Activated T-helper 1 cell treated with anti-CD3 and anti-CD28 coated beads, Interleukin-12 subunit alpha, Interleukin-12 subunit beta, Interleukin-2, Interleukin-4 antibody, amounts not matched to agents 30 ng/mL and 10 ng/mL and 1 ng/mL, durations not matched to agents 14 hours and 24 hours and 36 hours (primary cell): Measurements from ENCODE around the gene MTIF2. TPM values are rescaled to one million over a fixed set of nuclear protein-coding genes. Genes with fewer than 3 reads are reported as not detected.
"Not testable (repeated sequence)": the region's sequence is repeated elsewhere in the genome, so short reads cannot be mapped to it uniquely, and the experiment has no call there.

Experiments used
- DNase-seq: peaks from one replicate; pipeline ENCODE4 v3.0.0; 2021; ENCODE audit warnings: low spot score
- H3K27ac Mint-ChIP-seq: one replicate; pipeline ENCODE4 v1.8.0; 2021; ENCODE audit warnings: mild to moderate bottlenecking, mixed read lengths
- H3K27me3 Mint-ChIP-seq: one replicate; pipeline ENCODE4 v1.8.0; 2022; ENCODE audit warnings: mild to moderate bottlenecking, moderate library complexity, mixed read lengths; ENCODE audit not compliant: insufficient read depth
- H3K36me3 Mint-ChIP-seq: one replicate; pipeline ENCODE4 v1.8.0; 2021; ENCODE audit warnings: low read depth, mixed read lengths
- H3K4me1 Mint-ChIP-seq: one replicate; pipeline ENCODE4 v1.8.0; 2021; ENCODE audit warnings: low read depth, mixed read lengths
- H3K4me3 Mint-ChIP-seq: one replicate; pipeline ENCODE4 v1.8.0; 2021; ENCODE audit warnings: mild to moderate bottlenecking, moderate library complexity, mixed read lengths
- H3K9me3 Mint-ChIP-seq: one replicate; pipeline ENCODE4 v1.8.0; 2021; ENCODE audit warnings: mixed read lengths
- intact Hi-C: fragments of 100-400 bp; cut with micrococcal nuclease; formaldehyde crosslinking; loops from one replicate; pipeline ENCODE4 v1.15.1; 2024
- total RNA-seq: library from RNA; stranded (reverse); gene quantifications from 2 replicates; pipeline ENCODE4 v1.2.3, GENCODE V29; 2022

MTIF2 gene
- total RNA-seq, 1 donor from 2014 or later = 44.1 TPM

DNA sequence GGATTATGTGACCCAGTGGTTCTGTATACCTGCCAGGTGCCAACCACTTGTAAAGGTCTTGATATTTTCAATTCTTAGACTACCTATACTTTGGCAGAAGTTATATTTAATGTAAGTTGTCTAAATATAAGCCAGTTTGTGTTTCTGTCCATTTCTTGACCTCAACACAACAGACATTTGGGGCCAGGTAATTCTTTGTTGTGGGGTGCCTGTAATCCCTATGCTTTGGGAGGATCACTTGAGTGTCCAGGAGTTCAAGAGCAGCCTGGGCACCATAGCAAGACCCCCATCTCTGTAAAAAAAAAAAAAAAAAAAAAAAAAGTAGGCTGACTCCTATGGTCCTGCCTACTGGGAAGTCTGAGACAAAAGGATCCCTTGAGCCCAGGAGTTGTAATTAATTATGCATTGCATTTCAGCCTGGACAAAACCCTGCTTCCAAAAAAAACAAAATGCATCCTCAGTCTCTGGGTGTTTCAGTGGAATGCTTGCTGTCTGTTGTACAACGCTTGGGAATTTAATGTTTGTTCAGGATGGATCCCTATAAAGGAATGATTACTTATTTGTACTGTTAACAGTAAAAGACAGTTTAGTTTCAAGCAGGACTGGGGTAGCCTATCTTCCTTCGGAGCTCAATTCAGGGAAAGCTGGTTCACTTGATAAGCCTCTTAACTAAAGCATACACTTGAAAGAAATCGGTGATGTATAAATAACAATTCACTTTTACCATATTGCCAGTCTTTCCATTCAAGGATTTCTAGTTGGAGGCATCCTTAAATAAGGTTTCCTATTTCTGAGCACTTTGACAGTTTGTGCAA is 33.1 kb downstream of the MTIF2 start:
- Mint-ChIP-seq H3K4me1 (peaks cover 39% of the 10 kb centered on the region), H3K9me3 (no peaks in the 10 kb centered on the region), H3K36me3 (peaks cover 42% of the 10 kb centered on the region), H3K4me3 (no peak overlapping the region), H3K27me3 (no peaks in the 10 kb centered on the region), H3K27ac (no peak overlapping the region)
- intact Hi-C loops = loop anchor here (10.0 kb wide), 1 partner anchor 221 kb away; no protein-coding TSS in a partner anchor
- DNase-seq = no peak

- no peaks in the 10 kb centered on the region for H3K9me3 Mint-ChIP-seq
- H3K4me1 Mint-ChIP-seq = peaks cover 51% of the 10 kb centered on the region
- H3K27me3 Mint-ChIP-seq = no peaks in the 10 kb centered on the region
- intact Hi-C loops = loop anchor here (2.0 to 10.0 kb wide), 6 partner anchors 49 to 1447 kb away; partner anchors contain the start of genes ASB3 and ERLEC1
- no peak for DNase-seq
- peak overlapping the region; percentile 97 for H3K27ac Mint-ChIP-seq
- peaks cover 50% of the 10 kb centered on the region for H3K36me3 Mint-ChIP-seq
- H3K4me3 Mint-ChIP-seq = peak overlapping the region; percentile 100
Observed at GRCh38 chr2:55233658-55233940, 35.4 kb downstream of the MTIF2 start.

GRCh38 chr2:55232863-55233657 is 36.0 kb downstream of the MTIF2 start:
- Mint-ChIP-seq H3K27me3 (no peaks in the 10 kb centered on the region), H3K4me3 (peak overlapping the region; percentile 100), H3K9me3 (no peaks in the 10 kb centered on the region), H3K4me1 (peaks cover 57% of the 10 kb centered on the region), H3K36me3 (peaks cover 50% of the 10 kb centered on the region), H3K27ac (peak overlapping the region; percentile 97)
- peak; percentile 48 for DNase-seq
- intact Hi-C loops = loop anchor here (1.0 to 10.0 kb wide), 14 partner anchors 10 to 1446 kb away; partner anchors contain the start of genes ACYP2, ASB3, CFAP36 and EML6

GRCh38 chr2:55232084-55232862 is 36.8 kb downstream of the MTIF2 start, which contains the start of the genes CLHC1 and RPS27A:
Gene CLHC1 (minus strand): TSS chr2:55232293. CDS start chr2:55222411, 9,882 bp downstream.
Gene RPS27A (plus strand): TSS chr2:55232688. CDS start chr2:55232825, 137 bp downstream.
- H3K36me3 Mint-ChIP-seq = peaks cover 52% of the 10 kb centered on the region
- DNase-seq = peak; percentile 89
- peak within 1 kb of the TSS; percentile 97 for H3K27ac Mint-ChIP-seq
- H3K9me3 Mint-ChIP-seq = no peaks in the 10 kb centered on the region
- H3K27me3 Mint-ChIP-seq = no peaks in the 10 kb centered on the region
- peak within 1 kb of the TSS; percentile 100 for H3K4me3 Mint-ChIP-seq
- intact Hi-C loops = loop anchor here (1.0 to 10.0 kb wide), 14 partner anchors 9 to 1445 kb away; partner anchors contain the start of genes ACYP2, ASB3, CFAP36 and EML6
- H3K4me1 Mint-ChIP-seq = peaks cover 63% of the 10 kb centered on the region

DNA sequence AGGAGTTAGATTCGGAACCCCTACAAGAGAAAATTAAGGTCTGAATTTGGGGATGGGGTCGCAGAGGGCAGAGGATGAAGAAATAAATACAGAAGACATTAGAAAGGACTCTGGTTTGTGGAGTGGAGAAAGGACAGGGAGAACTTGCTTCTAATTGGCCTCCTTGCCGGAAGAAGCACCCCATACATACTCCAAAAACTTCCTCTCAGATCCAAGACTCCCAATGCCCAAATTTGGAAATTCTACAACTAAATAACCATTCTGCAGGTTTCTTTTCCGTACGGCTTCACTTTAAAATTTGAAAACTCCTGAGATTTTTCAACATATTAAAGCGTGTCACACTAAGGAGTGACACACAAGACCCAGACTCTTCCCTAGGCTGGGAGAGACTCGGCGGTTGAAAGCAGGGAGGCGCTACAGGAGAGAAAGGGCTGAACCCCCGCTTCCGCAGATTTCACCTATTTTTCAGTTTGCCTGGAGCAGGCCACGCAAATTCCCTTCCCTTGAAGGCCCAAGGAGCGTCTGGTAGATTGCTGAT is 37.4 kb downstream of the MTIF2 start:
- Mint-ChIP-seq H3K4me3 (peak overlapping the region; percentile 100), H3K36me3 (peaks cover 52% of the 10 kb centered on the region), H3K4me1 (peaks cover 63% of the 10 kb centered on the region), H3K27me3 (no peaks in the 10 kb centered on the region), H3K9me3 (no peaks in the 10 kb centered on the region), H3K27ac (peak overlapping the region; percentile 97)
- intact Hi-C loops = loop anchor here (1.0 to 10.0 kb wide), 14 partner anchors 8 to 1445 kb away; partner anchors contain the start of genes ACYP2, ASB3, CFAP36 and EML6
- no peak for DNase-seq

DNA sequence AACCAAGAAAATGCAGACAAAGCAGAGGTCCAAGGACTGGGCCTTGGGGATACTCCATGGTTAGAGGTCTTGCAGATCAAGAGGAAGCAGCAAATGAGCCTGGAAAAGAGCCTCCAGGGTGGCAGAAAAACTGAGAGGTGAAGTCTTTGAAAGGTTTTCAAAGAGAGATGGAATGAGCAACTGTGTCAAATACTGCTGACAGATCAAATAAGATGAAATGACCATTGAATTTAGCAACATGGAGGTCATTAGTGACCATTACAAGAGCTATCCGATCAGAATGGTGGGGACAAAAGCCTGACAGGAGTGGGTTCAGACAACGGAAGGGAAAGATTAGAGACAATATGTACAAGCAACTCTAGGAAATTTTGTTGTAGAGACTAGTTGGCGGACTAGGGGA is 38.5 kb downstream of the MTIF2 start:
- H3K9me3 Mint-ChIP-seq = no peaks in the 10 kb centered on the region

GRCh38 chr2:55229221-55229620 is 39.8 kb downstream of the MTIF2 start:
- Mint-ChIP-seq H3K9me3 (no peaks in the 10 kb centered on the region), H3K27ac (no peak overlapping the region), H3K4me3 (peak overlapping the region; percentile 13), H3K27me3 (no peaks in the 10 kb centered on the region), H3K4me1 (peaks cover 49% of the 10 kb centered on the region), H3K36me3 (peaks cover 36% of the 10 kb centered on the region)
- intact Hi-C loops = no loop called here
- DNase-seq = no peak

More for the DNA sequence above, 38.5 kb downstream of the MTIF2 start:
- peaks cover 44% of the 10 kb centered on the region for H3K36me3 Mint-ChIP-seq
- H3K4me3 Mint-ChIP-seq = peak overlapping the region; percentile 100
- H3K4me1 Mint-ChIP-seq = peaks cover 62% of the 10 kb centered on the region
- intact Hi-C loops = loop anchor here (5.0 to 10.0 kb wide), 2 partner anchors 216 to 658 kb away; no protein-coding TSS in a partner anchor
- no peak for DNase-seq
- no peak overlapping the region for H3K27ac Mint-ChIP-seq
- no peaks in the 10 kb centered on the region for H3K27me3 Mint-ChIP-seq

DNA sequence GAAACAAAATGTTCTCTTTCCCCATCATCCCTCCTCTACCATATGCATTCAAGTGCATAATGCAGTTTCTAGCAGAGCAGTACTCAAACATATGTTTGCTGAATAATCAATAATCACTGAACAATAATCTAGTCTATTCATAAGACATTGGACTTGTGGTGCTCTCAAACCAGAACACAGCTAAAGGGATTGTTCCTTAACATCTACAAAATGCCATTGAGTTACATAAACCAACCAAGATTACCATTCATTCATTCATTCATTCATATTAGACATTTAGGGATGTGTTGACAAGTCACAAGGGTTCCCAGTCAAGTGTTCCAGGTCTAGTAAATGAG is 40.8 kb downstream of the MTIF2 start:
- no peaks in the 10 kb centered on the region for H3K27me3 Mint-ChIP-seq
- H3K4me1 Mint-ChIP-seq = peaks cover 41% of the 10 kb centered on the region
- peak overlapping the region; percentile 59 for H3K4me3 Mint-ChIP-seq
- peaks cover 29% of the 10 kb centered on the region for H3K36me3 Mint-ChIP-seq
- no peak for DNase-seq
- no peaks in the 10 kb centered on the region for H3K9me3 Mint-ChIP-seq
- intact Hi-C loops = no loop called here
- H3K27ac Mint-ChIP-seq = peak overlapping the region; percentile 66

DNA sequence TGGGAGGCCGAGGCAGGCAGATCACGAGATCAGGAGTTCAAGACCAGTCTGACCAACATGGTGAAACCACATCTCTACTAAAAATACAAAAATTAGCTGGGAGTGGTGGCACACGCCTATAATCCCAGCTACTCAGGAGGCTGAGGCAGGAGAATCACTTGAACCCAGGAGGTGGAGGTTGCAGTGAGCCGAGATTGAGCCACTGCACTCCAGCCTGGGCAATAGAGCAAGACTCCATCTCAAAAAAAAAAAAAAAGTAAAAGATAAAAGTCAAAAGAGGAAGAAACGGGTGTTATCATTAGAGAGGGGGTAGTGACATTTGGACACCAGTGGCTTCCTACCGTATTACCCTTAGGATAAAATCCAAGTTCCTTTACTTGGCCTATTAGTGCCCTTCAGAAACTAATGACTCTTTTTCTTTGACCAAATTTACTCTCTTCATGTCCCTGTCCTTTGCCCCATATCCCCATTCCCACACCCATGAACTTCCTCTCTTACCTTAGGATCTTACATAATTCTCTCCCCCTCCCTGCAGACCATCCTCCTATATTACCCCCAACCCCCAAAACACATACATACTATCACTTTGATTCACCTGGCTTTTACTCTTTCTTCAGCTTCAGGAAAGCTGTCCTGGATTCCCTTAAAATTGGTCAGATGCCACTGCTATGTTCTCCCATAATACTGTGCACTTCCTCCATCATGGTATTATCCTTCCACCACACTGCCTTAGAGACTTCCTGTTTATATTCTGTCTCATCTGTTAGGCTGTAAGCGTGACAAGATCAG is 41.4 kb downstream of the MTIF2 start:
- H3K9me3 Mint-ChIP-seq, H3K27me3 Mint-ChIP-seq, DNase-seq, intact Hi-C loops: not testable (repeated sequence)
- H3K27ac Mint-ChIP-seq = peak overlapping the region; percentile 66
- peak overlapping the region; percentile 59 for H3K4me3 Mint-ChIP-seq
- peaks cover 23% of the 10 kb centered on the region for H3K36me3 Mint-ChIP-seq
- peaks cover 44% of the 10 kb centered on the region for H3K4me1 Mint-ChIP-seq

GRCh38 chr2:55225481-55226020 is 43.5 kb downstream of the MTIF2 start:
- no peaks in the 10 kb centered on the region for H3K9me3 Mint-ChIP-seq
- H3K36me3 Mint-ChIP-seq = peaks cover 23% of the 10 kb centered on the region
- intact Hi-C loops = no loop called here
- no peak overlapping the region for H3K27ac Mint-ChIP-seq
- DNase-seq = no peak
- H3K27me3 Mint-ChIP-seq = no peaks in the 10 kb centered on the region
- H3K4me1 Mint-ChIP-seq = peaks cover 49% of the 10 kb centered on the region
- H3K4me3 Mint-ChIP-seq = no peak overlapping the region

DNA sequence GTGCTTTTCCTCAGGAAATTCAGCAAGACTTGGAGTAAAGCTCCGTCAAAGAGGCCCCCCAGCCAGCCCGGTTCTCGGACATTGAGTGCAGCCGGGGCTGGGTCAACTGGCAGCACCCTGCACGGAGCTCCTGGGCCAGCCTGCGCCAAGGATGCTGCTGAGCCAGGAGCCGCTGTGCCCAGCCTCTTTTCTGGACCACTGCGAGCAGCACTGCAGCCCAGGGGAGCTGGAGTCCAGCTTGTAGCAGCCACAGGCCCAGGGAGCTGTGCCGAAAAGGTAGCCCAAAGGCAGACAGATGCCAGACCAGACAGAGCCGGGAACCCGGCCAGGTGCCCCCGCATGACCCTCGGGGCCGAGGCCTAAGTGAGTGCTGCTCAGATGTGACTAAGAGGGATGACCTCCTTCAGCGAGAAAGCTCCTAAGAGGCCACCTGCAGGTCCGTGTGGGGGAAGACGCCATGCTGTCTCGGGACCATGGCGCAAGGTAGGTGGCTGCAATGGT is 44.2 kb downstream of the MTIF2 start:
- DNase-seq = no peak
- intact Hi-C loops = no loop called here
- Mint-ChIP-seq H3K9me3 (no peaks in the 10 kb centered on the region), H3K27me3 (no peaks in the 10 kb centered on the region), H3K36me3 (peaks cover 20% of the 10 kb centered on the region), H3K4me1 (peaks cover 49% of the 10 kb centered on the region), H3K27ac (no peak overlapping the region), H3K4me3 (no peak overlapping the region)
